Measurements from ENCODE around the gene PBX2.
"Not testable (repeated sequence)": the region's sequence is repeated elsewhere in the genome, so short reads cannot be mapped to it uniquely, and the experiment has no call there.

GRCh38 chr6:32193096-32193495, 3.1 kb upstream of the PBX2 start:
- not testable (repeated sequence) for TF ChIP-seq POLR2A (IDR thresholded peaks at IDR 0.05; ENCODE audit: low read length); GATA1 (IDR thresholded peaks at IDR 0.05; ENCODE audit: low read depth, low read length)

Measured in erythroblast (primary cell).